ENCODE data around the gene EPHA3.

- no peak for TF ChIP-seq CTCF (IDR thresholded peaks at IDR 0.05)
- no peak for TF ChIP-seq POLR2AphosphoS5 (IDR thresholded peaks at IDR 0.05)
- TF ChIP-seq POLR2A (IDR thresholded peaks at IDR 0.05) = no peak
- TF ChIP-seq EP300 (IDR thresholded peaks at IDR 0.05) = no peak
Observed at GRCh38 chr3:89353465-89353864, 246.0 kb downstream of the EPHA3 start.
